A549 (cell line): Measurements from ENCODE around the gene GRIP2.

Experiments
- CEBPB ChIP-seq, 2 experiments: fragments of >200 bp in 1 of 2; sonication (Bioruptor Twin) in 1 of 2; formaldehyde crosslinking in 1 of 2; IDR thresholded peaks; 2 replicates each; pipeline ENCODE4 v1.6.1; 2012 to 2016
- POLR2A ChIP-seq: IDR thresholded peaks from 2 replicates; pipeline ENCODE4 v1.6.1; 2012; ENCODE audit warnings: mild to moderate bottlenecking, low read length
- TF ChIP-seq, protein P1 (sequence below): fragments of >200 bp; sonication (Bioruptor Twin); formaldehyde crosslinking; IDR thresholded peaks from 3 replicates; pipeline ENCODE4 v1.5.1; 2016

DNA sequence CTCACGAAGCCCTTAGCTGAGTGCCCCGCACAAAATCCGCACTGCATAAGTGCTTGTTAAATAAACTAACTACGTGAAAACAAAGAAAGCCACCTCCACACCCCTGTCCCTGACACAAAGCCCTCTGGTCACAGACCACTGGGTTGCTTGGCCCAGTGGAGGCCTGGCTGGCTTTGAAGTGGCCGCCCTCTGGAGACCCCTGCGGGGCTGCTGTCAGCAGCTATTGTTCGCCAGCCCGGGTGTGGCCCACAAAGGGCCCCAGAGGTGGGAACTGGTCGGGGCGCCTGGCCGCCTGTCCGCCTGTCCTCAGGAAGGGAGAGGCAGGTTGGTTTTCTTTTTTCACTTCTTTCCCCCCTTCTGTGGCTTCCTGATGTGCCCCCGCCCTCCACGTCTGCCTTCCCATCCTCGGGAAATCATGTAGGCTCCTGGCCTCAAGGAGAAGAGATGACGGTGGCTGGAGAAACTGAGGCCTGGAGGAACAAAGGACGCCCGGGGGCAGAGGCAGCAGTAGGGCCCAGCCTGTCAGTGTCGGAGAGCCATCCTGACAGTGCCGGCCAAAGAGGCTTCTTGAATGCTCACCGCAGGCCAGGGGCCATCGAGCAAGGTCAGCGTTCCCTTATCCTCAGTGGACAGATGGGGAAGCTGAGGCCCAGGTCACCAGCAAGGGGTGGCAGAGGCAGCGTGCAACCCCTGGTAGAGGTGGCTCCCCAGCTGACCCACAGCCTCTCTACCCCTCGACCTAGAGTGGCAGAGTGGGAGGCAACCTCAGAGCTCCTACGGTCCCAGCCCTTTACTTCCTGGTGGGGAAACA is 76.6 kb downstream of the GRIP2 start:
- no peak for TF ChIP-seq POLR2A
- no peak for TF ChIP-seq CEBPB (IDR thresholded peaks at IDR 0.05)
- TF ChIP-seq, protein P1, sequence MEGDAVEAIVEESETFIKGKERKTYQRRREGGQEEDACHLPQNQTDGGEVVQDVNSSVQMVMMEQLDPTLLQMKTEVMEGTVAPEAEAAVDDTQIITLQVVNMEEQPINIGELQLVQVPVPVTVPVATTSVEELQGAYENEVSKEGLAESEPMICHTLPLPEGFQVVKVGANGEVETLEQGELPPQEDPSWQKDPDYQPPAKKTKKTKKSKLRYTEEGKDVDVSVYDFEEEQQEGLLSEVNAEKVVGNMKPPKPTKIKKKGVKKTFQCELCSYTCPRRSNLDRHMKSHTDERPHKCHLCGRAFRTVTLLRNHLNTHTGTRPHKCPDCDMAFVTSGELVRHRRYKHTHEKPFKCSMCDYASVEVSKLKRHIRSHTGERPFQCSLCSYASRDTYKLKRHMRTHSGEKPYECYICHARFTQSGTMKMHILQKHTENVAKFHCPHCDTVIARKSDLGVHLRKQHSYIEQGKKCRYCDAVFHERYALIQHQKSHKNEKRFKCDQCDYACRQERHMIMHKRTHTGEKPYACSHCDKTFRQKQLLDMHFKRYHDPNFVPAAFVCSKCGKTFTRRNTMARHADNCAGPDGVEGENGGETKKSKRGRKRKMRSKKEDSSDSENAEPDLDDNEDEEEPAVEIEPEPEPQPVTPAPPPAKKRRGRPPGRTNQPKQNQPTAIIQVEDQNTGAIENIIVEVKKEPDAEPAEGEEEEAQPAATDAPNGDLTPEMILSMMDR: no peak
